Occipital lobe (tissue), 2 donors: ENCODE results near the gene RBM20. TPM values are rescaled to one million over a fixed set of nuclear protein-coding genes. Genes with fewer than 3 reads are reported as not detected.
"Not testable (repeated sequence)": the region's sequence is repeated elsewhere in the genome, so short reads cannot be mapped to it uniquely, and the experiment has no call there.

Experiments used
- DNase-seq: peaks from one replicate; lab custom pipeline; 2025; lab: John Stamatoyannopoulos, UW
- total RNA-seq: library from RNA; depleted of rRNA; stranded (reverse); fragments of >200 nt; gene quantifications from one replicate; pipeline ENCODE4 v1.2.3, GENCODE V29; 2014

The RBM20 gene
- total RNA-seq = 2.2 TPM

GRCh38 chr10:110643653-110644597 lies at the start of gene RBM20:
RBM20 (plus strand) TSS chr10:110644336; CDS start chr10:110644455, 119 bp downstream.
- DNase-seq = no peak

- no peak for DNase-seq
These were observed 46.7 kb upstream of the RBM20 start for GRCh38 chr10:110597476-110597875.

GRCh38 chr10:110600487-110601101 lies 43.5 kb upstream of the RBM20 start:
- DNase-seq = no peak

GRCh38 chr10:110601581-110601980 lies 42.6 kb upstream of the RBM20 start:
- DNase-seq = no peak

- no peak for DNase-seq
These were observed 36.0 kb upstream of the RBM20 start for GRCh38 chr10:110608087-110608486.

GRCh38 chr10:110609605-110610004 lies 34.5 kb upstream of the RBM20 start:
- DNase-seq = no peak

GRCh38 chr10:110610308-110610774 lies 33.8 kb upstream of the RBM20 start:
- no peak for DNase-seq

GRCh38 chr10:110610781-110611180 lies 33.4 kb upstream of the RBM20 start:
- DNase-seq = not testable (repeated sequence)

GRCh38 chr10:110612087-110612486 lies 32.0 kb upstream of the RBM20 start:
- no peak for DNase-seq

GRCh38 chr10:110612629-110613028 lies 31.5 kb upstream of the RBM20 start:
- no peak for DNase-seq

GRCh38 chr10:110613341-110613995 lies 30.7 kb upstream of the RBM20 start:
- DNase-seq = no peak

GRCh38 chr10:110613996-110614495 lies 30.1 kb upstream of the RBM20 start:
- DNase-seq = no peak

- no peak for DNase-seq
These were observed 28.9 kb upstream of the RBM20 start for GRCh38 chr10:110615057-110615747.

GRCh38 chr10:110616493-110617033 lies 27.6 kb upstream of the RBM20 start:
- DNase-seq = no peak

- no peak for DNase-seq
These were observed 26.5 kb upstream of the RBM20 start for GRCh38 chr10:110617425-110618229.

- no peak for DNase-seq
These were observed 25.9 kb upstream of the RBM20 start for GRCh38 chr10:110618230-110618610.

GRCh38 chr10:110619514-110620397 lies 24.4 kb upstream of the RBM20 start:
- no peak for DNase-seq

- DNase-seq = no peak
These were observed 23.8 kb upstream of the RBM20 start for GRCh38 chr10:110620398-110620719.

- not testable (repeated sequence) for DNase-seq
These were observed 20.8 kb upstream of the RBM20 start for GRCh38 chr10:110623316-110623715.
